NCI-H146 treated with DMSO at 0.1 percent for 48 hours (cell line): ENCODE results near the gene FAM168B.

ENCODE experiments used
- DNase-seq: peaks from one replicate; lab custom pipeline; 2025; ENCODE audit not compliant: unreplicated experiment; lab: John Stamatoyannopoulos, UW

Gene FAM168B

DNA sequence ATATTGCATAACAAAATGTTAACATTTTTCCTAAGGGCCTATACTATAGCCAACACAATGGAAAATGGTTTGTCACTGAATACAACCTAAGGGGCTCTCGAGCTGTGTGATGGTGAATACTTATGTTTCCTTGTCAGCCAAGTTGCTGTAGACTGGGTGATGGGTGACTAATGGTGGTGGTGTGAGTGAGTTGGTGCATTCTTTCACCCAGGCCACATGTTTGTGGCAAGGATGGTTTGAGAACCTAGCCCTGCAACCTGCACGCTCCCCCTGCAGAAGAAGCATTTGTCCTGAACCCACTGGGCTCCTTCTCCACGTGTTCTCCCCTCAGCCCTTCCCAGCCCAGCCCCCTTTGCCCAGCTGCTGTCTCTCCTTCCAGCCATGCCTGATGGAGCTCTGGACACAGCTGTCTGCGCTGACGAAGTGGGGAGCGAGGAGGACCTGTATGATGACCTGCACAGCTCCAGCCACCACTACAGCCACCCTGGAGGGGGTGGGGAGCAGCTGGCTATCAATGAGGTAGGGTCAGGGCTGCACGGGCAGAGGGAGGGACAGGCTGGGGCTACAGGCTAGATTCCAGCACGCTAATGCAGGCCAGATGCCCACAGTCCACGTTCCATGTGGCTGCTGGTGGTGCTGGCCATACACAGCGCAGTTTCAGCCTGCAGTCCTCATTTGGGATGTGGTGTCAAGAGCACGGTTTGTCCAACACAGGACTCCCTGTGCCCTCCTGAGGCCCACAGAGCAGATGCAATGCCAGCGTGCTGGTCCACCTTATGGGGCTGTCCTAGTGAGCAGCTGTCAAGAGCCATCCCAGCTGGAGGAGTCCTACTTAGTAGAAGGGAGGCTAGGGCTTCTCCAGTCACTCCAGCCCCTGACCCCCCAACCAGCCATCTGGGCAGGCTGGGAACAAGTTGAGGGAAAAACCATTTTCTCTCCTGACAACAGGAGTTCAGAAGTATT, 65.4 kb downstream of the FAM168B start:
- DNase-seq: no peak

- no peak for DNase-seq
These were observed 66.3 kb downstream of the FAM168B start for GRCh38 chr2:131026919-131027318.

- no peak for DNase-seq
These were observed 69.5 kb downstream of the FAM168B start for GRCh38 chr2:131023758-131024157.

DNA sequence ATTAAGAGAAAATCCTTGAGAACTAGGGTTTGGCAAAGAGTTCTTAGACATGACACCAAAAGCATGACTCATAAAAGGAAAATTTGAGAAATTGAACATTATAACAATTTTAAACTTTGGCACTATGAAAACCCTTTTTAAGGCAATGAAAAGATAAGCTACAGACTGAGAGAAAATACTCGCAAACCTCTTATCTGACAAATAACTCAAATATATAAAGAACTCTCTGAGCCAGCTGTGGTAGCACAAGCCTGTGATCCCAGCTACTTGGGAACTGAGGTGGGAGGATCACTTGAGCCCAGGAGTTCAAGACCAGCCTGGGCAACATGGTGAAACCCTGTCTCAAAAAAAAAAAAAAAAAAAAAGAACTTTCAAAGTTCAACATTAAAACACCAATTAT, 70.5 kb downstream of the FAM168B start:
- no peak for DNase-seq

DNA sequence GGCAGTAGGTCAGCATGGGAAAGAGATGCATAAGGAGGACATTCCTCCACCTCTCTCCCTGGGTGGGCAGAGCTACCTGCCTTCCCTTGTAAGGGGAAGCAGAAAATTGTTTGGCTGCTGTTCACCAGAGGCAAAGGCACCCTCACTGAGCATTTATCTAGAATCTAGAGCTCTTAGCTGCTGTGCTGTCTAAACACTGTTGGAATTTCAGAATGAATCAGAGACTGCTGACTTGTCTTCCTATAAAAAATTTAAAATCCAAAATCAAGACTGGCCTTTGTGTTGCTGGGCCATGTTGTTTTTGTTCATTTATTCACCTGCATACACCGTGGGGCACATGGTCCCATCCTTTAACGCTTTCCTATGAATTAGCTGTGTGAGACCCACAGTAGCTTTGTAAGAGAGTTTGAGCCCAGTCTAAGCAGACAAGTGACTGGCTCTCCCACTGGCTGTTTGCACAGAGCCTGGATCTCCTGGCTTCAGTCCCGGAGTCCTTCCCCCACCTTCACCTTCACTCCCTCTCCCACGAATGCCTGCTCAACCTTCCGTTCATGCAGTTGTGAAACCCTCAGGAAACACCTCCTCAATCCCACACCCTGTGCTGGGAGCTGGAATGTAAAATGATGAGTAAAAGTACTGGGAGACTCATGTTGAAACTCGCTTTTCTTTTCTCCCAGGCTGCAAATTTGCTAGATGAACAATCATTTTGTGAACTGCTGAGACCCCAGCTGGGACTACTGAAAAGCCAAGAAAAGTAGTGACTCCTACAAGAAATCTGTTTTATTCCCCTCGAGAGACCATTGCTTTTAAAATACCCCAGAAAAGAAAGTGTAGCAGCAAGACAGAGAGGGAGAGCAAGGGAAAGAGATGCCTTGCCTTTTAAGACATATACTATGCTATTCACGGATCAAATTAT, 76.2 kb downstream of the FAM168B start:
- no peak for DNase-seq

GRCh38 chr2:131015764-131016163, 77.5 kb downstream of the FAM168B start:
- DNase-seq: no peak

GRCh38 chr2:131014141-131014540, 79.1 kb downstream of the FAM168B start:
- DNase-seq: no peak

DNA sequence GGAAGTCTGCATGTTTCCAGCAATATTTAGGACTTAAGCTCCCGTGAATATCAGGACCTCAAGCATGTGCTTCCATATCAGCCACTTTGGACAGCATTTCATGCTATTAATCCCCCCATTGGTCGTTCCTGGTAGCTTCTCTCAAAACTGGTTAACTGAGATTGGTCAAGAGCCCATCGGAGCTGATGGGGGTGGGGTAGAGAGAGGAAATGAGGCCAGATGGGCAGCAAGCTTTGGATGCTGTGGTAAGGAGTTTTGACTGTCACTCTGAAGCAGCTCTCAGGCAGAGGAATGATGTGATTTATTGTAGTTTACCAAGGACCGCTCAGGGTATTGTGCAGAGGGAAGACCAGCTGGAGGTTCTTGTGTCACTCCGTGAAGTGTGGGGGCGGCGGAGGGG, 81.8 kb downstream of the FAM168B start:
- DNase-seq: no peak

- no peak for DNase-seq
These were observed 82.7 kb downstream of the FAM168B start for GRCh38 chr2:131010566-131010965.

GRCh38 chr2:131009713-131010475, 83.4 kb downstream of the FAM168B start:
- no peak for DNase-seq

DNA sequence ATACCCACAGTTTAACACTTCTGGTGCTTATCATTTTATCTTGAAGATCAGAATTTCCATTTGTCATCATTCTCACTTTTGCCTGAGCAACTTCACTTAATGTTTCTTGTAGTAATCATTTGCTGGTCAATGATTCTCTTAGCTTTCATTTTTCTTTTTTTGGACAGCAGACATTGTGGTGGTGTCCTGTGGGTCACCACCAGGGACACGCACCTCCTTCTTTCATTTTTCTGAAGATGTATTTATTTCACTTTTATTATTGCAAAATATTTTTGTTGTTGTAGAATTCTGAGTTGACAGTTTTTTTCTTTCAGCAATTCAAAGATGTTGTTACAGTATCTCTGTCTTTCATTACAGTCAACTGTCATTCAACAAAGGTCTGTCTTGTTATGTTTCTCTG, 84.3 kb downstream of the FAM168B start:
- DNase-seq: no peak

GRCh38 chr2:131006561-131006960, 86.7 kb downstream of the FAM168B start:
- DNase-seq: no peak

GRCh38 chr2:131005216-131005935, 87.9 kb downstream of the FAM168B start:
- no peak for DNase-seq

GRCh38 chr2:131004446-131005209, 88.6 kb downstream of the FAM168B start:
- no peak for DNase-seq

DNA sequence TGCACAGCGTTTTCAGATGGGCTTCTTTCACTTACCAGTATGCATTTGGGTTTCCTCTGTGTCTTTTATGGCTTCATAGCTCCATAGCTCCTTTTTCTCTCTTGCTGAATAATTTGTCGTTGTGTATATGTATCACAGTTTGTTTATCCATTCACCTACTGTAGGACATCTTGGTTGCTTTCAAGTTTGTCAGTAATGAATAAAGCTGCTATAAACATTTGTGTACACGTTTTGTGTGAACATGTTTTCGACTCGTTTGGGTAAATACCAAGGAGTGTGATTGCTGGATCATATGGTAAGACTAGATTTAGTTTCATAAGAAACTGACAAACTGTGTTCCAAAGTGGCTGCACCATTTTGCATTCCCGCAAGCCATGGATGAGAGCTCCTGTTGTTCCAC, 94.7 kb downstream of the FAM168B start:
- DNase-seq: no peak
